ENCODE data around the gene DNAJB2. TPM values are rescaled to one million over a fixed set of nuclear protein-coding genes. Genes with fewer than 3 reads are reported as not detected.

The DNAJB2 gene
- total and polyA plus RNA-seq, 4 donors = 7.4 to 71.8 (median 27.0) TPM

DNA sequence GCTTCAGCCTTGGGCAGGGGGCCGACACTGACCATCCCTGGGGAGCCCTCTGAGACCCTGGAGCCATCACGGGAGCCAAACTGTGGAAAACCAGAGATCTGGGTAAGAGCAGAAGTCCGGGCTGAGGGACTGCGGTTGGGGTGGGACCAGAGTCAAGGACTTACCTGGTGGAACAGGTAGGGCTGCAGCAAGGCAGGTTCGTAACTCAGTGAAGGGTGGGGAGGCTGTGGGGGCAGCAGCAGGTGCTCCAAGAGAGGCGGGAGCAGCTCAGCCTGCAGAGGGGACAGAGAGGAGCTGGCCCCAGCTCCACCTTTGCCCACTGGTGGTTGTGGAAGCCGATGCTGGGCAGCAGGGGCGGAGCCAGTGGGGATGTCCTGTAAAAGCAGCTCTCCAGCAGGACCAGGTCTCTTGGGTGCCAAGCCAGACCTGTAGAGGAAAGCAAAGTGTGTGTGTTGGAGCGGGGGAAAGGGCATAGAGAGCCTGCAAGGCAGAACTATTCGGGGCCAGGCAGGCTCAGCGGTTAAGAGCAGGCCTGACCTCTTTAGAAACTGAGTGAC is 23.3 kb downstream of the DNAJB2 start:
- H3K9ac ChIP-seq (ENCODE audit: low read depth in 1 of 2, low read length in 2 of 2) = no peak overlapping the region
- H3K27me3 ChIP-seq (ENCODE audit: control insufficient read depth in 4 of 4, insufficient read depth in 4 of 4, low read length in 3 of 4) = no peaks in the 10 kb centered on the region
- H3K4me3 ChIP-seq (ENCODE audit: low read depth in 1 of 3, low read length in 3 of 3) = no peak overlapping the region
- H3K9me3 ChIP-seq (ENCODE audit: control insufficient read depth in 4 of 4, low read length in 3 of 4) = no peaks in the 10 kb centered on the region
- no peak overlapping the region for H3K27ac ChIP-seq (ENCODE audit: low read depth in 1 of 2, low read length in 2 of 2)
- DNase-seq (ENCODE audit: low spot score) = peak; percentile 27
- H3K36me3 ChIP-seq (ENCODE audit: control insufficient read depth in 4 of 4, insufficient read depth in 3 of 4, low read depth in 1 of 4, low read length in 3 of 4) = no peaks in the 10 kb centered on the region
- peaks cover 0 to 3% (median 1%) of the 10 kb centered on the region in 4 donors for H3K4me1 ChIP-seq (ENCODE audit: control insufficient read depth in 4 of 4, insufficient read depth in 4 of 4, low read length in 3 of 4)
- 61% methylated on average over 11 of the region's 11 CpGs for WGBS
- TF ChIP-seq, protein P1, sequence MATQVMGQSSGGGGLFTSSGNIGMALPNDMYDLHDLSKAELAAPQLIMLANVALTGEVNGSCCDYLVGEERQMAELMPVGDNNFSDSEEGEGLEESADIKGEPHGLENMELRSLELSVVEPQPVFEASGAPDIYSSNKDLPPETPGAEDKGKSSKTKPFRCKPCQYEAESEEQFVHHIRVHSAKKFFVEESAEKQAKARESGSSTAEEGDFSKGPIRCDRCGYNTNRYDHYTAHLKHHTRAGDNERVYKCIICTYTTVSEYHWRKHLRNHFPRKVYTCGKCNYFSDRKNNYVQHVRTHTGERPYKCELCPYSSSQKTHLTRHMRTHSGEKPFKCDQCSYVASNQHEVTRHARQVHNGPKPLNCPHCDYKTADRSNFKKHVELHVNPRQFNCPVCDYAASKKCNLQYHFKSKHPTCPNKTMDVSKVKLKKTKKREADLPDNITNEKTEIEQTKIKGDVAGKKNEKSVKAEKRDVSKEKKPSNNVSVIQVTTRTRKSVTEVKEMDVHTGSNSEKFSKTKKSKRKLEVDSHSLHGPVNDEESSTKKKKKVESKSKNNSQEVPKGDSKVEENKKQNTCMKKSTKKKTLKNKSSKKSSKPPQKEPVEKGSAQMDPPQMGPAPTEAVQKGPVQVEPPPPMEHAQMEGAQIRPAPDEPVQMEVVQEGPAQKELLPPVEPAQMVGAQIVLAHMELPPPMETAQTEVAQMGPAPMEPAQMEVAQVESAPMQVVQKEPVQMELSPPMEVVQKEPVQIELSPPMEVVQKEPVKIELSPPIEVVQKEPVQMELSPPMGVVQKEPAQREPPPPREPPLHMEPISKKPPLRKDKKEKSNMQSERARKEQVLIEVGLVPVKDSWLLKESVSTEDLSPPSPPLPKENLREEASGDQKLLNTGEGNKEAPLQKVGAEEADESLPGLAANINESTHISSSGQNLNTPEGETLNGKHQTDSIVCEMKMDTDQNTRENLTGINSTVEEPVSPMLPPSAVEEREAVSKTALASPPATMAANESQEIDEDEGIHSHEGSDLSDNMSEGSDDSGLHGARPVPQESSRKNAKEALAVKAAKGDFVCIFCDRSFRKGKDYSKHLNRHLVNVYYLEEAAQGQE (IDR thresholded peaks at IDR 0.05) = no peak
- TF ChIP-seq TAF1 (conservative IDR thresholded peaks at IDR 0.05) (no peak), CTCF (IDR thresholded peaks at IDR 0.05; ENCODE audit: low read depth, low read length, missing input control) (no peak), FOXA1 (IDR thresholded peaks at IDR 0.05) (no peak), RXRA (IDR thresholded peaks at IDR 0.05) (no peak), JUND (IDR thresholded peaks at IDR 0.05) (no peak), RAD21 (IDR thresholded peaks at IDR 0.05) (no peak), EGR1 (IDR thresholded peaks at IDR 0.05; ENCODE audit: low read depth in 2 of 2) (no peak), GABPA (IDR thresholded peaks at IDR 0.05 in 1 of 2, conservative IDR thresholded peaks at IDR 0.05 in 1 of 2) (no peak), SP1 (IDR thresholded peaks at IDR 0.05) (no peak)

DNA sequence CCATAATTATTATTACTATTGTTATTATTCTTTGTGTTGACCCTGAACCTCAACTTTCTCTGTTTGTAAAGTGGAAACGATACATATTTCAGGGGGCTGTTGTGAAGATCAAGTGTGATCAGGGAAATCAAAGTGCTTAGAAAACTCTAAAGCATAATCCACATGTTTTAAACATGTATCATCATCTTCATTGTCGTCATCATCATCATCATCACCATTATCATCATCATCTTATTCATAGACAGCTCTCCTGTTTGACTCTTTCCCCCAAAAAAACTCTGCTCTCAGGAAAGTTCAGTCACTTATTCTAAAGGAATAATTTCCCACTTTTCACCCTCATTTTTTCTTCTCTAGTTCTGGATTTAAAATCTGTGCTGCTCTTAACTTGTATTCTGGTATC is 25.1 kb downstream of the DNAJB2 start:
- H3K27me3 ChIP-seq (ENCODE audit: control insufficient read depth in 4 of 4, insufficient read depth in 4 of 4, low read length in 3 of 4) = peaks cover 0 to 10% (median 4%) of the 10 kb centered on the region in 4 donors
- no peak overlapping the region for H3K4me3 ChIP-seq (ENCODE audit: low read depth in 1 of 3, low read length in 3 of 3)
- 40% methylated on average over 2 of the region's 2 CpGs for WGBS
- no peak overlapping the region for H3K9ac ChIP-seq (ENCODE audit: low read depth in 1 of 2, low read length in 2 of 2)
- no peaks in the 10 kb centered on the region for H3K9me3 ChIP-seq (ENCODE audit: control insufficient read depth in 4 of 4, low read length in 3 of 4)
- H3K27ac ChIP-seq (ENCODE audit: low read depth in 1 of 2, low read length in 2 of 2) = no peak overlapping the region
- TF ChIP-seq GABPA (IDR thresholded peaks at IDR 0.05 in 1 of 2, conservative IDR thresholded peaks at IDR 0.05 in 1 of 2) (no peak), FOXA2 (IDR thresholded peaks at IDR 0.05) (no peak), MAX (IDR thresholded peaks at IDR 0.05) (no peak), TAF1 (conservative IDR thresholded peaks at IDR 0.05) (no peak), SP1 (IDR thresholded peaks at IDR 0.05) (no peak), HNF4A (conservative IDR thresholded peaks at IDR 0.05) (no peak), EGR1 (IDR thresholded peaks at IDR 0.05; ENCODE audit: low read depth in 2 of 2) (no peak), CTCF (IDR thresholded peaks at IDR 0.05; ENCODE audit: low read depth, low read length, missing input control) (no peak), YY1 (IDR thresholded peaks at IDR 0.05) (no peak), ATF3 (IDR thresholded peaks at IDR 0.05) (no peak), HNF4G (IDR thresholded peaks at IDR 0.05) (no peak)
- TF ChIP-seq, protein P1 (IDR thresholded peaks at IDR 0.05) = no peak
- TF ChIP-seq, protein P2, sequence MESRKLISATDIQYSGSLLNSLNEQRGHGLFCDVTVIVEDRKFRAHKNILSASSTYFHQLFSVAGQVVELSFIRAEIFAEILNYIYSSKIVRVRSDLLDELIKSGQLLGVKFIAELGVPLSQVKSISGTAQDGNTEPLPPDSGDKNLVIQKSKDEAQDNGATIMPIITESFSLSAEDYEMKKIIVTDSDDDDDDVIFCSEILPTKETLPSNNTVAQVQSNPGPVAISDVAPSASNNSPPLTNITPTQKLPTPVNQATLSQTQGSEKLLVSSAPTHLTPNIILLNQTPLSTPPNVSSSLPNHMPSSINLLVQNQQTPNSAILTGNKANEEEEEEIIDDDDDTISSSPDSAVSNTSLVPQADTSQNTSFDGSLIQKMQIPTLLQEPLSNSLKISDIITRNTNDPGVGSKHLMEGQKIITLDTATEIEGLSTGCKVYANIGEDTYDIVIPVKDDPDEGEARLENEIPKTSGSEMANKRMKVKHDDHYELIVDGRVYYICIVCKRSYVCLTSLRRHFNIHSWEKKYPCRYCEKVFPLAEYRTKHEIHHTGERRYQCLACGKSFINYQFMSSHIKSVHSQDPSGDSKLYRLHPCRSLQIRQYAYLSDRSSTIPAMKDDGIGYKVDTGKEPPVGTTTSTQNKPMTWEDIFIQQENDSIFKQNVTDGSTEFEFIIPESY (IDR thresholded peaks at IDR 0.05) = no peak
- no peaks in the 10 kb centered on the region for H3K4me1 ChIP-seq (ENCODE audit: control insufficient read depth in 4 of 4, insufficient read depth in 4 of 4, low read length in 3 of 4)
- no peak for DNase-seq (ENCODE audit: low spot score)
- H3K36me3 ChIP-seq (ENCODE audit: control insufficient read depth in 4 of 4, insufficient read depth in 3 of 4, low read depth in 1 of 4, low read length in 3 of 4) = no peaks in the 10 kb centered on the region
